Hypothalamus (tissue), 51 donors: ENCODE measurements around the gene OBI1.
"Not testable (repeated sequence)": the region's sequence is repeated elsewhere in the genome, so short reads cannot be mapped to it uniquely, and the experiment has no call there.

ENCODE experiments used
- DNase-seq, 51 donors: peaks; one replicate each; lab custom pipeline; 2025; lab: John Stamatoyannopoulos, UW

Gene OBI1

GRCh38 chr13:78650717-78651083 is 8.3 kb downstream of the OBI1 start:
- DNase-seq = no peak

DNA sequence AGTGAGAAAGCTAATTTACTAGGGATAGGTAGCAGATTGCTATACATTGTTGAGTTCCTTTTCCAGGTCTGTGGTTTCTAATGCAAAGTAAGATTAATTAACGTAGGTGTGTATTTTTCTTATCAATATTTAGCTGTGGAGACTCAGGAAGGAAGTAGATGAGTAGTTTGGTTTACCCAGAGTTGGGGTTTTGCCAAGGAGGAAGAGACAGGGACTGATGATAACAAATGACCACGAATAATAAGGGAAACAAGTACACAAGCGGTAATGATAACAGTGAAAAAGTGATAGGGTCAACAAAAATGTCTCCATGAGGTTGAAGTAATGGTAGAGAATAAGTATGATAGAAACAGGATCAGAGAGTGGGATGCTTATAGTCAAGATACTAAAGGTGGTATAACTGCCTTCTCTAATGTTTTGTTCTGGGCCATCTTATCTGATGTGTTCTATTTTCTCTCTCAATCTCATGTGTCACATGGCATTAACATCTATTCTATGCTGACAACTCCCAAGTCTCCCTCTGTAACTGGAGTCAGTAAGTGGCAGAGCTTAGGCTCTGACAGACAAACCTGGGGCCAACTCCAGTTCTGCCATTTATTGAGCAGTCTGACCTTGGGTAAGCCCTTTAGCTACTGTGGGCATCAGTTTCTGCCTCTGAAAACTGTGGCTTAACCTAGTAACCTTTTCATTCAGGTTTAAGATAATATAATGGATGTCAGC is 8.8 kb downstream of the OBI1 start:
- no peak for DNase-seq

DNA sequence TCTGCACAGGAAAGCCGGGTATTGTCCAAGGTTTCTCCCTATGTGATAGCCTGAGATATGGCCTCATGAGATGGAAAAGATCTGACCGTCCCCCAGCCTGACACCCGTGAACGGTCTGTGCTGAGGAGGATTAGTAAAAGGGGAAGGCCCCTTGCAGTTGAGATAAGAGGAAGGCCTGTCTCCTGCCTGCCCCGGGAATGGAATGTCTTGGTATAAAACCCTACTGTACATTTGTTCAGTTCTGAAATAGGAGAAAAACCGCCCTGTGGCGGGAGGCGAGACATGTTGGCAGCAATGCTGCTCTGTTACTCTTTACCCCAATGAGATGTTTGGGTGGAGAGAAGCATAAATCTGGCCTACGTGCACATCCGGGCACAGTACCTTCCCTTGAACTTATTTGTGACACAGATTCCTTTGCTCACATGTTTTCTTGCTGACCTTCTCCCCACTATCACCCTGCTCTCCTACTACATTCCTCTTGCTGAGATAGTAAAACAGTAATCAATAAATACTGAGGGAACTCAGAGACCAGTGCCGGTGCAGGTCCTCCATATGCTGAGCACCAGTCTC is 11.8 kb downstream of the OBI1 start:
- not testable (repeated sequence) for DNase-seq

DNA sequence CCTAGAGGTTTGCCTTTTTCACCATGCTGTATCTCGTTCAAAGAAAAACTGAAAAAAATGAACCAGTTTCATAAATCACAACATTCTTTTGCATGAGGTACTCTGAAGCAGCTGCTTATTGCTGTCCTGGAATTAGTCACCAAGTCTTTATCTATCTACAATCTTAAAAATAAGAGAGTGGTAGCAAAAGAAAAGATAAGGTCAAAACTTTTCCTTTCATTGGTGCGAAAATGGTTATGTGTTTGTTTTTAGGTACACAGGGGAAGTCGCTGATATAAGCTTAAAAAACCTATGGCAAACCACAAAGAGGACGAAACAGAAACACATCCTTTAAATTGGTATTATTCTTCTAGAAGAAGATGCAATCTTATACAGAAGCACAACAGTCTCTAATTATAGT is 20.7 kb downstream of the OBI1 start:
- DNase-seq = no peak

- no peak for DNase-seq
Observed at GRCh38 chr13:78636495-78636894, 22.5 kb downstream of the OBI1 start.

DNA sequence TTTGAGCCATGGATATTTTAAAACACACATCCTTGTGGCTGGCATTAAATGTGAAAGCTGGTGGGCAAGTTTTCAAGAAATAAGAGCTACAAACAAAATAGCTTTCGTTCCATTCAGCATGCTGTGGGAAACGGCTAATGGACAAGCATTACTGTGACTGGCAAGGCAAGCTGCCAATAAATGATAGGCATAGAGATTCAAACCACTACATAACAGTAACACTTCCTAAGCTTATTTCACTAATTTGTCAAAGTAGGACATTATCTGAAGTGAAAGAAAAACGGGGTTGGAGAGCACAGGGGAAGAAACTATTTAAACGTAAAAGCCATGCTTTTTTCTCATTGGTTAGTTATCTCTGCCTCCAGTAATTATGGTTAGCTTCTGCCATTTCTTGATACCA is 26.0 kb downstream of the OBI1 start:
- no peak for DNase-seq

- no peak for DNase-seq
Observed at GRCh38 chr13:78631077-78631476, 27.9 kb downstream of the OBI1 start.

DNA sequence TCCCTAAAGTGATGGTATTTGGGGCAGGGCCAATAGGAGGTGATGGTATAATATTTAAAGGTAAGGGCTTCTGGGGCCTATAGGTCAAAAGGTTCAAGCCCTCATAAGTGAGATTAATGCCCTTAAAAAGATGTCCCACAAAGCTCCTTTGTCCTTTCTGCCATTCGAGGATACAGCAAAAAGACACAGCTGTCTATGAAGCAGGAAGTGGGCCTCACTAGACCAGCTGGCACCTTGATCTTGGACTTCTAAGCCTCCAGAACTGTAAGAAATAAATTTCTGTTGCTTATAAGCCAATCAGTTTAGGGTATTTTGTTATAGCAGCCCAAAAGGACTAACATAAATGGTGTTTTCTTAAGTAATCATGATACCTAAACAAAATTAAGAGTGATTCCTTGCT is 28.4 kb downstream of the OBI1 start:
- no peak for DNase-seq

GRCh38 chr13:78625384-78625783 is 33.6 kb downstream of the OBI1 start:
- DNase-seq = no peak

- DNase-seq = no peak
Observed at GRCh38 chr13:78623132-78623531, 35.8 kb downstream of the OBI1 start.

GRCh38 chr13:78620936-78621470 is 38.0 kb downstream of the OBI1 start:
- DNase-seq = no peak

GRCh38 chr13:78618411-78618810 is 40.5 kb downstream of the OBI1 start:
- no peak for DNase-seq

- no peak for DNase-seq
Observed at GRCh38 chr13:78611040-78611439, 47.9 kb downstream of the OBI1 start.

GRCh38 chr13:78610381-78610883 is 48.5 kb downstream of the OBI1 start:
- DNase-seq = no peak

GRCh38 chr13:78609464-78610205 is 49.3 kb downstream of the OBI1 start:
- DNase-seq = no peak

DNA sequence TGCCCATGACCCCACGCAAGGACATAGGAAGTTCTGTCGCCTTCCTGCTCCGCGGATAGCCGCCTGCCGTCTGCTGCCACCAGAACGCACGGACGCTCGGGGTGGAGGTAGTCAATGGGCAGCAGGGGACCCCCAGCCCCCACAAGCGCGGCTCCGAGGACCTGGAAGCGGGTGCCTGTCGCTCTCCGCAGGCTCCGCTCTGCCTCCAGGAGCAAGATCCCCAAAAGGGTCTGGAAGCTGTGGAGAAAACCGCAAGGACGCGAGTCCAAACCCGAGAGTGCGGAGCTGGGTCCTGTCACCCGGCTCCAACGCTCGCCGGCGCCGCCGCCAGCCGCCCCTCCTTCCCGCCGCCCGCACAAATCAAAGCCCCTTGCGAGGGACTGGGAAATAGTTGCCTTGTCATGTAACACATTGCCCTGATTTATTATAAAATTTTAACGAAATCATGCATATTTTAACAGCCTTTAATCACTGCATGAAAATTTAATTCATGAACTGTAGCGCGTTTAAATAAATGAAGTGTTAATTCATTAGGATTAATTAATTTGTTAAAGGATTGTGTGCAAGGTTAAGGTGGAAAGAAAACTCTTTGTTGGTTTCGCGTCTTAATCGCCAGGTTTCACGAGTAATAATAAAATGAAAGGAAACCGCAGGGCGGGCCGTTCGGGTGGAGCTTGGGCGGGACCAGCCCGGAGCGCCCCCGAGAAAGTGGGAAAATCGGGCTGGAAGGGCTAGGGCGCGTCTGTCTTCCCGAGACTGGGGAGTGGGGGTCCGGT is 50.1 kb downstream of the OBI1 start:
- no peak for DNase-seq

GRCh38 chr13:78608252-78608687 is 50.7 kb downstream of the OBI1 start:
- DNase-seq = no peak

GRCh38 chr13:78607409-78608251 is 51.3 kb downstream of the OBI1 start:
- DNase-seq = no peak

DNA sequence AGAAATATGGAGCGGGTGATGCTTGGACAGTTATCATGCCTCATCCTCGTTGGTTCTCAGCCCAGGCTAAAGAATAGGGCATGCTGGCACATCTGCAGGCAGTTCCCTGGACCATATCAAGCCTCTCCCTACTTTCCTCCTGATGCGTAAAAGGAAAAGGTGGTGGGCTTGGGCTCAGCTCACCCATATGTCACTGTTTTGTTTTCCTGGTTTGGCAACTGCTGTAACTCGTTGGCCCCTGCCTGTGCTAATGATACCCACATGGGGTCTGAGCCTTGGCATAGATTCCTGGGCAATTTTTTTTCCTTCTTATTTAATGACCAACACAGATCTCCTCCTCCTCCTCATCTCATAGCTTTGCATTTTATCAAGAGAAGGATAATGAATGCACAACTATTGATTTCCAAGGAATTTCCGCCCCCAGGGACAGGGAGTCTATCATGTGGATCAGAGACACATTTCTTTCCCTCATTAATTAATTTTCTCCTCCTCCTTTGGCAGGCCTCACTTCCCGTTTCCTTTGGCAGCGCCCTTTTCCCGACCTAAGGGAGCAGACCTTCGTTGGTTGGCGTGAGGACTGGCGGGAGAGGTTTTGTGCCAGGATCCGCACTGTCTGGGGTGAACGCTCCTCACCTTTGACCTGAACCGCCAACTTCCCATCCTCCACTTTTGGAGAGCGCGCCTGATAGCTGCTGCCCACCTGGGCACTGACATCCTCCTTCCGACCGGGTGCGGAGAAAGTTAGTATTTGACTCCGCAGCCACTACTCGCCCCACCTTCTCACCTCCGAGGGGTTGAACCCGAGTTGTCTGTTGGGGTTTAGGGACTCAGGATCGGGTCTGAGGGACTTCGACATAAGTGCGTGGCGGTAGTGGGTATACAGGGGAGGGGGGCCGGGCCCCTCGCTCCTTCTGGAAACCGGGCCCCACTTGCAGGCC is 52.2 kb downstream of the OBI1 start:
- DNase-seq = no peak
